ENCODE measurements around the gene SYNC.

DNA sequence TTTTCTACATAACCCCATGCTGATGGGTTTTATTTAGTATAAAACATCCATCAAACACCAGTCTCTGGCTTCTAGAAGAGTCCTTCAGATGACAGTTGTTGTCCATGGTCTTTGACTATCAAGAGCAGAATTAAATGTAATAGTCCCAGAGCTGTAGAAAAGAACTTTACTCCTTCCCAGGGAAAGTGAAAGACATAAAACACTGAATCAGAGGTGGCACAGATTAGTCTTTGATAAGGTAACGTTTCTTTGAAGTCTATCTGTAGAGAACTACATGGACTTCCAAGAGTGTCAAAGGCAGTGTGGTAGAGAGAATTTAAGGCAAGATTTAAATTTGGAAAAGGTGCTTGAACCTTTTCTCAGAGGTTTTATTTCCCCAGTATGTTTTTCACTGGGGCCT, 21.9 kb downstream of the SYNC start:
- TF ChIP-seq, protein P1, sequence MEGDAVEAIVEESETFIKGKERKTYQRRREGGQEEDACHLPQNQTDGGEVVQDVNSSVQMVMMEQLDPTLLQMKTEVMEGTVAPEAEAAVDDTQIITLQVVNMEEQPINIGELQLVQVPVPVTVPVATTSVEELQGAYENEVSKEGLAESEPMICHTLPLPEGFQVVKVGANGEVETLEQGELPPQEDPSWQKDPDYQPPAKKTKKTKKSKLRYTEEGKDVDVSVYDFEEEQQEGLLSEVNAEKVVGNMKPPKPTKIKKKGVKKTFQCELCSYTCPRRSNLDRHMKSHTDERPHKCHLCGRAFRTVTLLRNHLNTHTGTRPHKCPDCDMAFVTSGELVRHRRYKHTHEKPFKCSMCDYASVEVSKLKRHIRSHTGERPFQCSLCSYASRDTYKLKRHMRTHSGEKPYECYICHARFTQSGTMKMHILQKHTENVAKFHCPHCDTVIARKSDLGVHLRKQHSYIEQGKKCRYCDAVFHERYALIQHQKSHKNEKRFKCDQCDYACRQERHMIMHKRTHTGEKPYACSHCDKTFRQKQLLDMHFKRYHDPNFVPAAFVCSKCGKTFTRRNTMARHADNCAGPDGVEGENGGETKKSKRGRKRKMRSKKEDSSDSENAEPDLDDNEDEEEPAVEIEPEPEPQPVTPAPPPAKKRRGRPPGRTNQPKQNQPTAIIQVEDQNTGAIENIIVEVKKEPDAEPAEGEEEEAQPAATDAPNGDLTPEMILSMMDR (conservative IDR thresholded peaks at IDR 0.05; ENCODE audit: low read depth in 2 of 2), result no peak
- TF ChIP-seq EZH2phosphoT487 (IDR thresholded peaks at IDR 0.05; ENCODE audit: unreplicated experiment) (no peak), POLR2AphosphoS5 (IDR thresholded peaks at IDR 0.05; ENCODE audit: low read depth) (no peak), CREB1 (CRISPR knock-in tag; IDR thresholded peaks at IDR 0.05; ENCODE audit: low read depth) (no peak), EZH2 (IDR thresholded peaks at IDR 0.05; ENCODE audit: low read depth, unreplicated experiment) (no peak), STAT1 (IDR thresholded peaks at IDR 0.05; ENCODE audit: unreplicated experiment) (no peak), JUNB (IDR thresholded peaks at IDR 0.05; ENCODE audit: unreplicated experiment) (no peak)
- TF ChIP-seq, protein P2, sequence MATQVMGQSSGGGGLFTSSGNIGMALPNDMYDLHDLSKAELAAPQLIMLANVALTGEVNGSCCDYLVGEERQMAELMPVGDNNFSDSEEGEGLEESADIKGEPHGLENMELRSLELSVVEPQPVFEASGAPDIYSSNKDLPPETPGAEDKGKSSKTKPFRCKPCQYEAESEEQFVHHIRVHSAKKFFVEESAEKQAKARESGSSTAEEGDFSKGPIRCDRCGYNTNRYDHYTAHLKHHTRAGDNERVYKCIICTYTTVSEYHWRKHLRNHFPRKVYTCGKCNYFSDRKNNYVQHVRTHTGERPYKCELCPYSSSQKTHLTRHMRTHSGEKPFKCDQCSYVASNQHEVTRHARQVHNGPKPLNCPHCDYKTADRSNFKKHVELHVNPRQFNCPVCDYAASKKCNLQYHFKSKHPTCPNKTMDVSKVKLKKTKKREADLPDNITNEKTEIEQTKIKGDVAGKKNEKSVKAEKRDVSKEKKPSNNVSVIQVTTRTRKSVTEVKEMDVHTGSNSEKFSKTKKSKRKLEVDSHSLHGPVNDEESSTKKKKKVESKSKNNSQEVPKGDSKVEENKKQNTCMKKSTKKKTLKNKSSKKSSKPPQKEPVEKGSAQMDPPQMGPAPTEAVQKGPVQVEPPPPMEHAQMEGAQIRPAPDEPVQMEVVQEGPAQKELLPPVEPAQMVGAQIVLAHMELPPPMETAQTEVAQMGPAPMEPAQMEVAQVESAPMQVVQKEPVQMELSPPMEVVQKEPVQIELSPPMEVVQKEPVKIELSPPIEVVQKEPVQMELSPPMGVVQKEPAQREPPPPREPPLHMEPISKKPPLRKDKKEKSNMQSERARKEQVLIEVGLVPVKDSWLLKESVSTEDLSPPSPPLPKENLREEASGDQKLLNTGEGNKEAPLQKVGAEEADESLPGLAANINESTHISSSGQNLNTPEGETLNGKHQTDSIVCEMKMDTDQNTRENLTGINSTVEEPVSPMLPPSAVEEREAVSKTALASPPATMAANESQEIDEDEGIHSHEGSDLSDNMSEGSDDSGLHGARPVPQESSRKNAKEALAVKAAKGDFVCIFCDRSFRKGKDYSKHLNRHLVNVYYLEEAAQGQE (IDR thresholded peaks at IDR 0.05; ENCODE audit: unreplicated experiment), result no peak
